H1 (cell line): ENCODE measurements around the gene HOMER3.

Experiments used
- ATF2 ChIP-seq: IDR thresholded peaks from 2 replicates; pipeline ENCODE4 v1.6.1; 2012; ENCODE audit warnings: low read length, inconsistent platforms
- ATF3 ChIP-seq: IDR thresholded peaks from 2 replicates; pipeline ENCODE4 v1.6.1; 2011; ENCODE audit warnings: low read depth, mild to moderate bottlenecking, low read length; ENCODE audit not compliant: insufficient read depth
- CHD2 ChIP-seq: IDR thresholded peaks from 2 replicates; pipeline ENCODE4 v1.6.1; 2012; ENCODE audit warnings: low read length, improper control_type of control experiment
- CTCF ChIP-seq, 3 experiments: IDR thresholded peaks; 1 replicate in 2 of 3; 2 replicates in 1 of 3; pipeline versions ENCODE4 v1.5.1 to v1.6.1; 2011; ENCODE audit warnings: low read length in 3 of 3, mild to moderate bottlenecking in 3 of 3, inconsistent platforms in 2 of 3, low read depth in 1 of 3, moderate library complexity in 1 of 3; ENCODE audit not compliant: insufficient read depth in 1 of 3; ENCODE audit errors: control extremely low read depth in 1 of 3
- EGR1 ChIP-seq: IDR thresholded peaks from 2 replicates; pipeline ENCODE4 v1.6.1; 2011; ENCODE audit warnings: low read depth, low read length, borderline replicate concordance
- EZH2 ChIP-seq: fragments of 200-600 bp; sonication (generic); IDR thresholded peaks from 2 replicates; pipeline ENCODE4 v1.7.1; 2012; ENCODE audit warnings: low read depth, mild to moderate bottlenecking, moderate library complexity, low read length, inconsistent platforms; ENCODE audit not compliant: severe bottlenecking
- GTF2F1 ChIP-seq: IDR thresholded peaks from 2 replicates; pipeline ENCODE4 v1.6.1; 2012; ENCODE audit warnings: low read depth, low read length, improper control_type of control experiment, borderline replicate concordance
- PHF8 ChIP-seq: fragments of 200-600 bp; sonication (generic); conservative IDR thresholded peaks from 2 replicates; pipeline ENCODE4 v1.7.1; 2012; ENCODE audit warnings: low read depth, mild to moderate bottlenecking, inconsistent platforms, low read length, moderate library complexity
- POLR2A ChIP-seq, 2 experiments: IDR thresholded peaks; 1 replicate in 1 of 2; 2 replicates in 1 of 2; pipeline ENCODE4 v1.6.1; 2011; ENCODE audit warnings: low read depth in 2 of 2, low read length in 2 of 2, mild to moderate bottlenecking in 2 of 2; ENCODE audit errors: control extremely low read depth in 1 of 2
- RFX5 ChIP-seq: IDR thresholded peaks from 2 replicates; pipeline ENCODE4 v1.6.1; 2011; ENCODE audit warnings: low read depth, low read length, improper control_type of control experiment, borderline replicate concordance
- SIX5 ChIP-seq: IDR thresholded peaks from 2 replicates; pipeline ENCODE4 v1.6.1; 2011; ENCODE audit warnings: mild to moderate bottlenecking, low read depth, low read length
- SP1 ChIP-seq: IDR thresholded peaks from 2 replicates; pipeline ENCODE4 v1.6.1; 2011; ENCODE audit warnings: low read depth, low read length
- TAF1 ChIP-seq: IDR thresholded peaks from 2 replicates; pipeline ENCODE4 v1.6.1; 2011; ENCODE audit warnings: mild to moderate bottlenecking, low read depth, low read length
- YY1 ChIP-seq: IDR thresholded peaks from 2 replicates; pipeline ENCODE4 v1.6.1; 2011; ENCODE audit warnings: low read depth, mild to moderate bottlenecking, low read length

GRCh38 chr19:18910801-18911436, 30.1 kb downstream of the HOMER3 start:
- TF ChIP-seq CTCF (IDR thresholded peaks at IDR 0.05; ENCODE audit: control extremely low read depth in 1 of 3, insufficient read depth in 1 of 3, low read depth in 1 of 3, low read length in 3 of 3) (no peak), ATF2 (no peak), SIX5 (no peak), POLR2A (IDR thresholded peaks at IDR 0.05; ENCODE audit: control extremely low read depth in 1 of 2, low read depth in 2 of 2, low read length in 2 of 2) (no peak), EGR1 (no peak), ATF3 (no peak), EZH2 (no peak), RFX5 (no peak), SP1 (no peak), PHF8 (no peak), YY1 (no peak), TAF1 (no peak), CHD2 (no peak), GTF2F1 (no peak)
